ENCODE data around the gene HIVEP3.

- TF ChIP-seq CTCF (IDR thresholded peaks at IDR 0.05) (no peak), POLR2A (IDR thresholded peaks at IDR 0.05) (no peak)
Measured at GRCh38 chr1:41497461-41498030, 421.2 kb downstream of the HIVEP3 start.

Measured in right lobe of liver (tissue), 4 donors.